ENCODE results near the gene CBARP. TPM values are rescaled to one million over a fixed set of nuclear protein-coding genes. Genes with fewer than 3 reads are reported as not detected.

The CBARP gene
- total RNA-seq, 1 experiment from 2014 or later, result 13.3 TPM

DNA sequence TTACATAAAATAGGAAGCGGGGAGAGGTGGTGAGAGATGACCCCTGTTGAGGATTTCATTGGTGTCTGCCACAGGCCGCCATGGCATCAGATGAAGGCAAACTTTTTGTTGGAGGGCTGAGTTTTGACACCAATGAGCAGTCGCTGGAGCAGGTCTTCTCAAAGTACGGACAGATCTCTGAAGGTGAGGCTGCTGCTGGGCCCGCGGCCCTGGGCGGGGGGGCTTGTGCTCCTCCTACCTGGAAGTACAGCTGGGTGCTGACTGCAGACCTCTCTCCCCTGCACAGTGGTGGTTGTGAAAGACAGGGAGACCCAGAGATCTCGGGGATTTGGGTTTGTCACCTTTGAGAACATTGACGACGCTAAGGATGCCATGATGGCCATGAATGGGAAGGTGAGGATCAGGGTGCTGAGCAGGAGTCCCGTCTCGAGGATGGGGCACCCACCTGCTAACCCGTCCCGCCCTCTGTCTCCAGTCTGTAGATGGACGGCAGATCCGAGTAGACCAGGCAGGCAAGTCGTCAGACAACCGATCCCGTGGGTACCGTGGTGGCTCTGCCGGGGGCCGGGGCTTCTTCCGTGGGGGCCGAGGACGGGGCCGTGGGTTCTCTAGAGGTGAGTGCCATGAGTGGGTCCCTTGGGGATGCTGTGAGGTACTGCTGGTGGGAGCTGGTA, 33.2 kb upstream of the CBARP start:
- no TSS peak for BruUV-seq (replicated peaks)
- intact Hi-C loops (cut with micrococcal nuclease; ENCODE audit: unreplicated experiment), result loop anchor here (10.0 kb wide), 2 partner anchors 174 to 324 kb away; partner anchors contain the start of gene MBD3
- peak overlapping the region; percentile 58 for H3K4me3 ChIP-seq (ENCODE audit: low read depth, low read length, poor library complexity, severe bottlenecking)
- no peaks in the 10 kb centered on the region for H3K27me3 ChIP-seq (replicated peaks; ENCODE audit: insufficient read depth, low read depth, low read length, poor library complexity)
- H3K27ac ChIP-seq (ENCODE audit: low read depth, low read length, poor library complexity, severe bottlenecking), result peak overlapping the region; percentile 99
- TF ChIP-seq CTCF (conservative IDR thresholded peaks at IDR 0.05; ENCODE audit: low read depth, low read length) (no peak), EZH2 (IDR thresholded peaks at IDR 0.05; ENCODE audit: borderline replicate concordance, low read depth, low read length, poor library complexity, severe bottlenecking) (no peak)
- no peaks in the 10 kb centered on the region for H3K9me3 ChIP-seq (ENCODE audit: low read depth, low read length, poor library complexity, severe bottlenecking)
- ChIA-PET POLR2A (ENCODE audit: low non-redundant PET) (no interaction called here), CTCF (no interaction called here)
- peaks cover 48% of the 10 kb centered on the region for H3K36me3 ChIP-seq (ENCODE audit: insufficient read depth, low read length, poor library complexity, severe bottlenecking)
- no peak for DNase-seq (ENCODE audit: low spot score)
- peaks cover 79% of the 10 kb centered on the region for H3K4me1 ChIP-seq (ENCODE audit: insufficient read depth, low read length, poor library complexity, severe bottlenecking)

GRCh38 chr19:1270213-1270853, 32.5 kb upstream of the CBARP start:
- peak overlapping the region; percentile 58 for H3K4me3 ChIP-seq (ENCODE audit: low read depth, low read length, poor library complexity, severe bottlenecking)
- peaks cover 48% of the 10 kb centered on the region for H3K36me3 ChIP-seq (ENCODE audit: insufficient read depth, low read length, poor library complexity, severe bottlenecking)
- H3K9me3 ChIP-seq (ENCODE audit: low read depth, low read length, poor library complexity, severe bottlenecking), result no peaks in the 10 kb centered on the region
- H3K4me1 ChIP-seq (ENCODE audit: insufficient read depth, low read length, poor library complexity, severe bottlenecking), result peaks cover 84% of the 10 kb centered on the region
- BruUV-seq (replicated peaks), result TSS peak; percentile 48
- TF ChIP-seq CTCF (conservative IDR thresholded peaks at IDR 0.05; ENCODE audit: low read depth, low read length) (no peak), EZH2 (IDR thresholded peaks at IDR 0.05; ENCODE audit: borderline replicate concordance, low read depth, low read length, poor library complexity, severe bottlenecking) (no peak)
- DNase-seq (ENCODE audit: low spot score), result no peak
- peak overlapping the region; percentile 99 for H3K27ac ChIP-seq (ENCODE audit: low read depth, low read length, poor library complexity, severe bottlenecking)
- CTCF ChIA-PET, result no interaction called here
- H3K27me3 ChIP-seq (replicated peaks; ENCODE audit: insufficient read depth, low read depth, low read length, poor library complexity), result no peaks in the 10 kb centered on the region
- intact Hi-C loops (cut with micrococcal nuclease; ENCODE audit: unreplicated experiment), result loop anchor here (10.0 kb wide), 2 partner anchors 174 to 324 kb away; partner anchors contain the start of gene MBD3
- POLR2A ChIA-PET (ENCODE audit: low non-redundant PET), result no interaction called here

GRCh38 chr19:1269478-1270212, 31.8 kb upstream of the CBARP start:
- BruUV-seq (replicated peaks), result no TSS peak
- peaks cover 86% of the 10 kb centered on the region for H3K4me1 ChIP-seq (ENCODE audit: insufficient read depth, low read length, poor library complexity, severe bottlenecking)
- intact Hi-C loops (cut with micrococcal nuclease; ENCODE audit: unreplicated experiment), result loop anchor here (5.0 to 10.0 kb wide), 3 partner anchors 175 to 588 kb away; partner anchors contain the start of gene MBD3

More at GRCh38 chr19:1269478-1270212, 31.8 kb upstream of the CBARP start:
- Histone ChIP-seq H3K27ac (ENCODE audit: low read depth, low read length, poor library complexity, severe bottlenecking) (peak overlapping the region; percentile 94), H3K27me3 (replicated peaks; ENCODE audit: insufficient read depth, low read depth, low read length, poor library complexity) (no peaks in the 10 kb centered on the region), H3K4me3 (ENCODE audit: low read depth, low read length, poor library complexity, severe bottlenecking) (peak overlapping the region; percentile 58), H3K9me3 (ENCODE audit: low read depth, low read length, poor library complexity, severe bottlenecking) (no peaks in the 10 kb centered on the region), H3K36me3 (ENCODE audit: insufficient read depth, low read length, poor library complexity, severe bottlenecking) (peaks cover 46% of the 10 kb centered on the region)
- CTCF ChIA-PET, result interaction anchor here (1.3 to 2.1 kb wide), 2 partner anchors 17 to 25 kb away, joined by 8 to 13 read pairs; no protein-coding TSS in a partner anchor
- POLR2A ChIA-PET (ENCODE audit: low non-redundant PET), result interaction anchor here (0.5 to 1.4 kb wide), 15 partner anchors 11 to 398 kb away, joined by 3 to 36 read pairs (median 5); no protein-coding TSS in a partner anchor
- TF ChIP-seq CTCF (conservative IDR thresholded peaks at IDR 0.05; ENCODE audit: low read depth, low read length) (no peak), EZH2 (IDR thresholded peaks at IDR 0.05; ENCODE audit: borderline replicate concordance, low read depth, low read length, poor library complexity, severe bottlenecking) (no peak)
- peak; percentile 93 for DNase-seq (ENCODE audit: low spot score)
